Esophagus squamous epithelium (tissue), 5 donors: ENCODE data around the gene KRTAP10-7. TPM values are rescaled to one million over a fixed set of nuclear protein-coding genes. Genes with fewer than 3 reads are reported as not detected.
"Not testable (repeated sequence)": the region's sequence is repeated elsewhere in the genome, so short reads cannot be mapped to it uniquely, and the experiment has no call there.

Experiments
- DNase-seq: peaks from one replicate; lab custom pipeline; 2025; lab: John Stamatoyannopoulos, UW
- H3K27ac ChIP-seq, 4 donors: fragments of 200-600 bp; sonication (generic); one replicate each; pipeline ENCODE4 v1.5.1; 2016 to 2019; ENCODE audit warnings: mild to moderate bottlenecking in 1 of 4
- H3K27me3 ChIP-seq, 4 donors: fragments of 200-600 bp; sonication (generic); 1 replicate in 3 of 4; 2 replicates in 1 of 4; pipeline versions ENCODE4 v1.5.1 to v1.6.0; 2017 to 2021; ENCODE audit warnings: antibody characterized with exemption in 1 of 4
- H3K36me3 ChIP-seq, 3 donors: fragments of 200-600 bp; sonication (generic); one replicate each; pipeline ENCODE4 v1.5.1; 2016 to 2019
- H3K4me1 ChIP-seq, 3 donors: fragments of 200-600 bp; sonication (generic); one replicate each; pipeline ENCODE4 v1.5.1; 2017 to 2019
- H3K4me3 ChIP-seq, 4 donors: fragments of 200-600 bp; sonication (generic); 1 replicate in 3 of 4; 2 replicates in 1 of 4; pipeline ENCODE4 v1.5.1; 2016 to 2019; ENCODE audit warnings: mild to moderate bottlenecking in 2 of 4, moderate library complexity in 1 of 4
- H3K9me3 ChIP-seq, 3 donors: fragments of 200-600 bp; sonication (generic); one replicate each; pipeline ENCODE4 v1.5.1; 2016 to 2019
- POLR2A ChIP-seq, 4 donors: fragments of 450-650 bp; IDR thresholded peaks; one replicate each; pipeline ENCODE4 v1.6.1; 2017; ENCODE audit warnings: antibody characterized with exemption in 4 of 4, mild to moderate bottlenecking in 4 of 4, moderate library complexity in 3 of 4
- WGBS, 2 donors: methylation state at CpG; one replicate each; pipeline ENCODE4 v1.1.5; 2018; 5-methylcytosine and 5-hydroxymethylcytosine counted together
- intact Hi-C: fragments of 100-400 bp; cut with DNase I; formaldehyde crosslinking; loops from one replicate; pipeline ENCODE4 v1.15.0; 2022
- total RNA-seq, 4 donors: library from RNA; depleted of rRNA; stranded (reverse); fragments of >200 nt; gene quantifications; one replicate each; pipeline ENCODE4 v1.1.0, GENCODE V29; 2016
- TF ChIP-seq, protein P1 (sequence below), 6 experiments: fragments of 450-650 bp in 4 of 6; fragments of 200-600 bp in 2 of 6; sonication (generic) in 2 of 6; IDR thresholded peaks; one replicate each; pipeline ENCODE4 v1.5.1; 2016 to 2019; ENCODE audit warnings: antibody characterized with exemption in 6 of 6, mild to moderate bottlenecking in 4 of 6, moderate library complexity in 4 of 6
- donor health status: DM: yes; HTN: yes; CAD: no.

KRTAP10-7 gene
- total RNA-seq, 4 donors from 2014 or later: not detected

- Histone ChIP-seq H3K36me3 (no peaks in the 10 kb centered on the region), H3K4me3 (no peak overlapping the region), H3K4me1 (peaks cover 0 to 15% (median 0%) of the 10 kb centered on the region in 3 donors), H3K27me3 (peaks cover 0 to 78% (median 1%) of the 10 kb centered on the region in 4 donors), H3K9me3 (peaks cover 0 to 5% (median 0%) of the 10 kb centered on the region in 3 donors), H3K27ac (no peak overlapping the region)
- TF ChIP-seq, protein P1, sequence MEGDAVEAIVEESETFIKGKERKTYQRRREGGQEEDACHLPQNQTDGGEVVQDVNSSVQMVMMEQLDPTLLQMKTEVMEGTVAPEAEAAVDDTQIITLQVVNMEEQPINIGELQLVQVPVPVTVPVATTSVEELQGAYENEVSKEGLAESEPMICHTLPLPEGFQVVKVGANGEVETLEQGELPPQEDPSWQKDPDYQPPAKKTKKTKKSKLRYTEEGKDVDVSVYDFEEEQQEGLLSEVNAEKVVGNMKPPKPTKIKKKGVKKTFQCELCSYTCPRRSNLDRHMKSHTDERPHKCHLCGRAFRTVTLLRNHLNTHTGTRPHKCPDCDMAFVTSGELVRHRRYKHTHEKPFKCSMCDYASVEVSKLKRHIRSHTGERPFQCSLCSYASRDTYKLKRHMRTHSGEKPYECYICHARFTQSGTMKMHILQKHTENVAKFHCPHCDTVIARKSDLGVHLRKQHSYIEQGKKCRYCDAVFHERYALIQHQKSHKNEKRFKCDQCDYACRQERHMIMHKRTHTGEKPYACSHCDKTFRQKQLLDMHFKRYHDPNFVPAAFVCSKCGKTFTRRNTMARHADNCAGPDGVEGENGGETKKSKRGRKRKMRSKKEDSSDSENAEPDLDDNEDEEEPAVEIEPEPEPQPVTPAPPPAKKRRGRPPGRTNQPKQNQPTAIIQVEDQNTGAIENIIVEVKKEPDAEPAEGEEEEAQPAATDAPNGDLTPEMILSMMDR (IDR thresholded peaks at IDR 0.05): no peak
- no peak for TF ChIP-seq POLR2A (IDR thresholded peaks at IDR 0.05)
- WGBS, 2 donors: 71 to 74% methylated on average over 8 to 12 of the region's 24 CpGs
- DNase-seq: no peak
- intact Hi-C loops: no loop called here
Observed at GRCh38 chr21:44589586-44590305, 10.7 kb upstream of the KRTAP10-7 start.

DNA sequence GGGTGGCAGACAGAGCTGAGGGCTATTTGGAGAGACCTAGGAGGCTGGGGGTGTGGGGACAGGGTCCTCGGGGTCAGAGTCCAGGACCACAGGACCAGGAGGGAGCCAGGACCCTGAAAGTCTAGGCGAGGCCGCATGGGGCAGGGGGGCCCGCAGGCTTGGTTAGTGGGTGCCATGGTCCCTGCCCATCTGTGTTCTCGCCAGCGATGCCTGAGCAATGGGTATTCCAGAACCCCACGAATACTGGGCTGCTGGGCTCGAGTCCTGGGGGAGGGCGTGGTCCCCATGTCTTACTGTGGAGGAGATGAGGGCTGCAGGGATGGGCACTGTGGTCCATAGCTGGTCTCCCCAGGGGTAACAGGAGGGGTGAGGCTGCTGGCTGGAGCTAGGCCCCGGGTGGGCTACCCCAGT is 10.1 kb upstream of the KRTAP10-7 start:
- no peak for DNase-seq
- Histone ChIP-seq H3K9me3 (peaks cover 0 to 5% (median 0%) of the 10 kb centered on the region in 3 donors), H3K36me3 (no peaks in the 10 kb centered on the region), H3K4me3 (no peak overlapping the region), H3K4me1 (peaks cover 0 to 15% (median 0%) of the 10 kb centered on the region in 3 donors), H3K27me3 (peaks cover 0 to 72% (median 1%) of the 10 kb centered on the region in 4 donors), H3K27ac (no peak overlapping the region)
- 61 to 91% methylated on average over 7 to 9 of the region's 10 CpGs for WGBS, 2 donors
- no peak for TF ChIP-seq POLR2A (IDR thresholded peaks at IDR 0.05)
- TF ChIP-seq, protein P1 (IDR thresholded peaks at IDR 0.05): no peak
- intact Hi-C loops: no loop called here

DNA sequence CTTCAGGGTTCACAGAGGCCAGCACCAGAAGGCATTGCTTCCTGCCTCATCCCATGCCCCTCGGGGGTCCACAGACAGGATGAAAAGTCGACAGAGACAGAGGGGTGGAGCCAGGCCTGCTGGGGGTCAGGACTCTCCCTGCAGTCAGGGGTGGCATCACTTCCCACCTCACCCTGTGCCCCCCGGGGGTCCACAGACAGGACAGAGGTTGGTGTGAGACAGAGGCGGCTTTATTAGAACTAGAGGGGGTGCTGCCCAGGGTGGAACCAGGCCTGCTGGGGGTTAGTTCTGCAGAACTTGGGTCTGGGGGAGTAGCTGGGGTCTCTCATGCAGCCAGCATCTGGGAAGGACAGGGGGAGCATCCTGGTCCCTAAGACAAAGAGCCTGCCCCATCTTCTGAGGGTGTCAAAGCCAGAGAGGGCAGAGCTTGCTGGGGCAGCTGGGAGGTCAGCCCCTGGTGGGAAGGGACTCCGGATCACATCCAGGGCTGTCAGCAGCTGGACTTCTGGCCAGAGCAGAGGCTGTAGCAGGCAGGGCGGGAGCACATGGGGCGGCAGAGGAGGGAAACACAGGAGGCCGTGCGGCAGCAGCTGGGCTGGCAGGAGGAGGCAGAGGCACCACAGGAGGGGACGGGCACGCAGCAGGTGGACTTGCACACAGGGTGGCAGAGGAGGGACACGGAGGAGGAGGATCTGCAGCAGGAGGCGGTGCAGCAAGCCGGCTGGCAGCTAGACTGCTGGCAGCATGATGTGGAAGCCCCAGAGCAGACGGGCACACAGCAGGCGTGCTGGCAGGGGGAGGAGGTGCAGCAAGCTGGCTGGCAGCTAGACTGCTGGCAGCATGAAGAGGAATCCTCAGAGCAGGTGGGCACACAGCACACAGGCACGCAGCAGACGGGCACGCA is 9.2 kb upstream of the KRTAP10-7 start:
- H3K9me3 ChIP-seq, H3K4me3 ChIP-seq, H3K27ac ChIP-seq, DNase-seq, H3K36me3 ChIP-seq, intact Hi-C loops: not testable (repeated sequence)
- Histone ChIP-seq H3K27me3 (peaks cover 0 to 72% (median 0%) of the 10 kb centered on the region in 4 donors), H3K4me1 (peaks cover 0 to 15% (median 0%) of the 10 kb centered on the region in 3 donors)
- 47 to 49% methylated on average over 3 to 13 of the region's 19 CpGs for WGBS, 2 donors

DNA sequence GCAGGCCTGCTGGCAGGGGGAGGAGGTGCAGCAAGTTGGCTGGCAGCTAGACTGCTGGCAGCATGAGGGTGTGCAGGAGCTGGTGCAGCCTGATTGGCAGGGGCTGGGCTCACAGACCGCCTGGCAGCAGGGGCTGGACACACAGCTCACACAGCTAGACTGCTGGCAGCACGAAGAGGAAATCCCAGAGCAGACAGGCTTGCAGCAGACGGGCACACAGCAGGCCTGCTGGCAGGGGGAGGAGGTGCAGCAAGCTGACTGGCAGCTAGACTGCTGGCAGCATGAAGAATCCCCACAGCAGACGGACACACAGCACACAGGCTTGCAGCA is 8.6 kb upstream of the KRTAP10-7 start:
- H3K9me3 ChIP-seq, H3K36me3 ChIP-seq, H3K4me3 ChIP-seq, intact Hi-C loops, DNase-seq, H3K27ac ChIP-seq: not testable (repeated sequence)
- WGBS, 2 donors: no CpG with 5 or more reads among the region's 4 CpGs
- H3K4me1 ChIP-seq: peaks cover 0 to 15% (median 0%) of the 10 kb centered on the region in 3 donors
- peaks cover 0 to 69% (median 0%) of the 10 kb centered on the region in 4 donors for H3K27me3 ChIP-seq

- WGBS, 2 donors: 49 to 66% methylated on average over 14 to 16 of the region's 33 CpGs
- DNase-seq: no peak
- Histone ChIP-seq H3K9me3 (no peaks in the 10 kb centered on the region), H3K27me3 (peaks cover 0 to 66% (median 0%) of the 10 kb centered on the region in 4 donors), H3K4me3 (peak within 1 kb of the TSS in 1 of 4 donors; percentile 7), H3K4me1 (peaks cover 0 to 15% (median 0%) of the 10 kb centered on the region in 3 donors), H3K36me3 (no peaks in the 10 kb centered on the region), H3K27ac (no peak within 1 kb of the TSS)
- intact Hi-C loops: no loop called here
- TF ChIP-seq, protein P1 (IDR thresholded peaks at IDR 0.05): no peak
- no peak for TF ChIP-seq POLR2A (IDR thresholded peaks at IDR 0.05)
Observed at GRCh38 chr21:44592446-44593311, 7.7 kb upstream of the KRTAP10-7 start, which contains the start of gene KRTAP10-6. Gene KRTAP10-6 (minus strand): TSS chr21:44592505. CDS start chr21:44592484, 21 bp downstream.
